ENCODE data around the gene CRY2.

- TF ChIP-seq NFIC (IDR thresholded peaks at IDR 0.05) (no peak), REST (IDR thresholded peaks at IDR 0.05; ENCODE audit: low read depth) (no peak), TAF1 (IDR thresholded peaks at IDR 0.05; ENCODE audit: low read depth) (no peak), EGR1 (IDR thresholded peaks at IDR 0.05) (no peak), FOXM1 (IDR thresholded peaks at IDR 0.05; ENCODE audit: borderline replicate concordance, low read depth) (no peak), MAX (IDR thresholded peaks at IDR 0.05) (no peak), EP300 (IDR thresholded peaks at IDR 0.05; ENCODE audit: borderline replicate concordance) (no peak), TEAD4 (IDR thresholded peaks at IDR 0.05) (no peak), CEBPB (IDR thresholded peaks at IDR 0.05) (no peak)
These were observed 53.8 kb downstream of the CRY2 start for GRCh38 chr11:45900916-45901617.
